ACC112 (cell line): ENCODE results near the gene CMTM5.
"Not testable (repeated sequence)": the region's sequence is repeated elsewhere in the genome, so short reads cannot be mapped to it uniquely, and the experiment has no call there.

Source experiments
- H2AFZ ChIP-seq: fragments of 200-600 bp; sonication (generic); one replicate; pipeline ENCODE4 v1.6.0; 2017; ENCODE audit warnings: antibody characterized with exemption, low read length; ENCODE audit not compliant: unreplicated experiment
- H3K27ac ChIP-seq: fragments of 200-600 bp; sonication (generic); 2 replicates; pipeline ENCODE4 v1.5.1; 2014; ENCODE audit warnings: low read depth, mild to moderate bottlenecking, antibody characterized with exemption, low read length, moderate library complexity
- H3K27me3 ChIP-seq: fragments of 200-600 bp; sonication (generic); 2 replicates; pipeline ENCODE4 v1.6.1; 2014; ENCODE audit warnings: mild to moderate bottlenecking, antibody characterized with exemption, low read length, moderate library complexity, mixed read lengths; ENCODE audit not compliant: insufficient read depth
- H3K36me3 ChIP-seq: fragments of 200-600 bp; sonication (generic); 2 replicates; pipeline ENCODE4 v1.6.1; 2016; ENCODE audit warnings: mild to moderate bottlenecking, antibody characterized with exemption, low read length, moderate library complexity, mixed read lengths; ENCODE audit not compliant: insufficient read depth
- H3K4me1 ChIP-seq: fragments of 200-600 bp; sonication (generic); one replicate; pipeline ENCODE4 v1.6.1; 2016; ENCODE audit warnings: low read length, mixed read lengths; ENCODE audit not compliant: insufficient read depth, unreplicated experiment, control insufficient read depth
- H3K4me3 ChIP-seq: fragments of 200-600 bp; sonication (generic); 2 replicates; pipeline ENCODE4 v1.5.1; 2014; ENCODE audit warnings: mild to moderate bottlenecking, low read depth, low read length
- H3K79me2 ChIP-seq: fragments of 200-600 bp; sonication (generic); one replicate; pipeline ENCODE4 v1.6.0; 2016; ENCODE audit warnings: low read length; ENCODE audit not compliant: control insufficient read depth, unreplicated experiment, insufficient read depth

The CMTM5 gene

GRCh38 chr14:23387916-23388882, 11.4 kb downstream of the CMTM5 start:
- H3K27ac ChIP-seq: no peak overlapping the region
- peaks cover 88% of the 10 kb centered on the region for H3K27me3 ChIP-seq
- no peak overlapping the region for H2AFZ ChIP-seq
- H3K4me3 ChIP-seq: no peak overlapping the region
- H3K4me1 ChIP-seq: no peaks in the 10 kb centered on the region
- H3K79me2 ChIP-seq: no peaks in the 10 kb centered on the region
- H3K36me3 ChIP-seq: no peaks in the 10 kb centered on the region

GRCh38 chr14:23388996-23389395, 12.2 kb downstream of the CMTM5 start:
- H3K4me1 ChIP-seq: no peaks in the 10 kb centered on the region
- H3K27ac ChIP-seq: no peak overlapping the region
- no peaks in the 10 kb centered on the region for H3K36me3 ChIP-seq

GRCh38 chr14:23389396-23389795, 12.6 kb downstream of the CMTM5 start:
- Histone ChIP-seq H3K27ac (no peak overlapping the region), H3K36me3 (no peaks in the 10 kb centered on the region), H2AFZ (no peak overlapping the region), H3K79me2 (no peaks in the 10 kb centered on the region), H3K4me3 (no peak overlapping the region), H3K4me1 (no peaks in the 10 kb centered on the region), H3K27me3 (peaks cover 88% of the 10 kb centered on the region)

More at GRCh38 chr14:23388996-23389395, 12.2 kb downstream of the CMTM5 start:
- peaks cover 88% of the 10 kb centered on the region for H3K27me3 ChIP-seq
- no peak overlapping the region for H3K4me3 ChIP-seq
- no peaks in the 10 kb centered on the region for H3K79me2 ChIP-seq
- no peak overlapping the region for H2AFZ ChIP-seq

GRCh38 chr14:23389871-23390270, 13.0 kb downstream of the CMTM5 start:
- H2AFZ ChIP-seq: not testable (repeated sequence)
- peaks cover 86% of the 10 kb centered on the region for H3K27me3 ChIP-seq

GRCh38 chr14:23392613-23393012, 15.8 kb downstream of the CMTM5 start:
- H3K27me3 ChIP-seq: peaks cover 79% of the 10 kb centered on the region

More at GRCh38 chr14:23389871-23390270, 13.0 kb downstream of the CMTM5 start:
- H3K4me3 ChIP-seq, H3K36me3 ChIP-seq, H3K79me2 ChIP-seq, H3K4me1 ChIP-seq, H3K27ac ChIP-seq: not testable (repeated sequence)

GRCh38 chr14:23396126-23396525, 19.3 kb downstream of the CMTM5 start:
- Histone ChIP-seq H3K79me2 (no peaks in the 10 kb centered on the region), H3K27ac (no peak overlapping the region), H3K27me3 (peaks cover 61% of the 10 kb centered on the region), H3K4me3 (no peak overlapping the region), H3K4me1 (no peaks in the 10 kb centered on the region), H2AFZ (no peak overlapping the region), H3K36me3 (no peaks in the 10 kb centered on the region)

More at GRCh38 chr14:23392613-23393012, 15.8 kb downstream of the CMTM5 start:
- H3K4me3 ChIP-seq: no peak overlapping the region
- no peaks in the 10 kb centered on the region for H3K36me3 ChIP-seq
- H3K79me2 ChIP-seq: no peaks in the 10 kb centered on the region
- no peak overlapping the region for H3K27ac ChIP-seq
- H2AFZ ChIP-seq: no peak overlapping the region
- no peaks in the 10 kb centered on the region for H3K4me1 ChIP-seq

GRCh38 chr14:23396781-23397407, 20.0 kb downstream of the CMTM5 start:
- H3K36me3 ChIP-seq: no peaks in the 10 kb centered on the region
- no peak overlapping the region for H3K27ac ChIP-seq
- H3K4me3 ChIP-seq: no peak overlapping the region
- H2AFZ ChIP-seq: no peak overlapping the region
- H3K27me3 ChIP-seq: peaks cover 61% of the 10 kb centered on the region
- no peaks in the 10 kb centered on the region for H3K79me2 ChIP-seq
- H3K4me1 ChIP-seq: no peaks in the 10 kb centered on the region

- Histone ChIP-seq H3K79me2 (no peaks in the 10 kb centered on the region), H3K27ac (no peak overlapping the region), H3K4me1 (no peaks in the 10 kb centered on the region), H2AFZ (no peak overlapping the region), H3K27me3 (peaks cover 56% of the 10 kb centered on the region), H3K36me3 (no peaks in the 10 kb centered on the region), H3K4me3 (no peak overlapping the region)
Measured at GRCh38 chr14:23398348-23398747, 21.5 kb downstream of the CMTM5 start.

GRCh38 chr14:23399136-23399535, 22.3 kb downstream of the CMTM5 start:
- Histone ChIP-seq H3K4me1 (no peaks in the 10 kb centered on the region), H2AFZ (no peak overlapping the region), H3K79me2 (no peaks in the 10 kb centered on the region), H3K27me3 (peaks cover 56% of the 10 kb centered on the region), H3K4me3 (no peak overlapping the region), H3K36me3 (no peaks in the 10 kb centered on the region), H3K27ac (no peak overlapping the region)

- no peak overlapping the region for H3K27ac ChIP-seq
- no peaks in the 10 kb centered on the region for H3K4me1 ChIP-seq
- H3K4me3 ChIP-seq: no peak overlapping the region
- no peaks in the 10 kb centered on the region for H3K36me3 ChIP-seq
- H3K79me2 ChIP-seq: no peaks in the 10 kb centered on the region
- no peak overlapping the region for H2AFZ ChIP-seq
- H3K27me3 ChIP-seq: peaks cover 56% of the 10 kb centered on the region
Measured at GRCh38 chr14:23399591-23399990, 22.7 kb downstream of the CMTM5 start.
